ENCODE data around the gene PIK3CG.

PIK3CG gene

DNA sequence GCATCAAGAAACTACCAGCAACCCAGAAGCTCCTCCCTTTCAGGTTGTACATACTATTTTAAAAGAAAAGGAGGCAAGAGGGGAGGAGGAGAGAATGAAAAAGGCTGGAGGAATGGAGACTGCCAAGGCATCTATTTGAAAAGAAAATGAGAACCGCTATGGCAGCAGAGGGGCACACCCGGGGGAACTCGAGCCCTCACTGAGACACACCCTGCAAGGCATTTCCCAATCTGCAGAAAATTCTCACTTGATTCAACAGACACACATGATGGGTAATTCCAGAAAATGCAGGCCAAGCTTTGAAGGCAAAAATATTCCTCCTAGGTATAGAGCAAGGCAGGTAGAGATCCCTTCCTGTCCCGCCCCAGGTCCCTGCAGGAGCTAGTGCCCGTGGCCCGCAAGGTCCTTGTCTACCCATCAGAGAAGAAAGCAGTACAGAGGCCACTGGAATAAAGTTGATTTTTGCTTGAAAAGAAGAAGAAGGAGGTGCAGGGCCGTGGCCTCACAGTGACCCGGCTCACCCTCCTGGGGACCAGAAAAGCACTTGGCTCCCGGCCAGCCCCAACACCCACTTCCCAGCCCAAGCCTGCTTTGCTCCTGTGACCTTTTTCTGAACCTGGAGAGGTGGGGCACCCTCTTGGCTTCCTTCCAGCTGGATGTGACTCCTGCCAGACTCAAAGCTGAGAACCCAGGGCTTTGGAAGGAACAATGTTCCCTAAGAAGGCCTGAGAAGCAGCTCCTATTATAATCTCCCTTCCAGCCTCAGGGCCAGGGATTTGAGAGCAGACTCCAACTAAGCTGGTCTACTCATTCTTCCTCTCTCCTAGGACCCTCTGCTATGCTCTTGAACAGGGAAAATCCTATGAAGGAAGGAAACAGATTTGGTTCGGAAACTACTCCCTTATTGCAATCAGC is 6.2 kb upstream of the PIK3CG start:
- no peak for DNase-seq (ENCODE audit: low spot score)

DNA sequence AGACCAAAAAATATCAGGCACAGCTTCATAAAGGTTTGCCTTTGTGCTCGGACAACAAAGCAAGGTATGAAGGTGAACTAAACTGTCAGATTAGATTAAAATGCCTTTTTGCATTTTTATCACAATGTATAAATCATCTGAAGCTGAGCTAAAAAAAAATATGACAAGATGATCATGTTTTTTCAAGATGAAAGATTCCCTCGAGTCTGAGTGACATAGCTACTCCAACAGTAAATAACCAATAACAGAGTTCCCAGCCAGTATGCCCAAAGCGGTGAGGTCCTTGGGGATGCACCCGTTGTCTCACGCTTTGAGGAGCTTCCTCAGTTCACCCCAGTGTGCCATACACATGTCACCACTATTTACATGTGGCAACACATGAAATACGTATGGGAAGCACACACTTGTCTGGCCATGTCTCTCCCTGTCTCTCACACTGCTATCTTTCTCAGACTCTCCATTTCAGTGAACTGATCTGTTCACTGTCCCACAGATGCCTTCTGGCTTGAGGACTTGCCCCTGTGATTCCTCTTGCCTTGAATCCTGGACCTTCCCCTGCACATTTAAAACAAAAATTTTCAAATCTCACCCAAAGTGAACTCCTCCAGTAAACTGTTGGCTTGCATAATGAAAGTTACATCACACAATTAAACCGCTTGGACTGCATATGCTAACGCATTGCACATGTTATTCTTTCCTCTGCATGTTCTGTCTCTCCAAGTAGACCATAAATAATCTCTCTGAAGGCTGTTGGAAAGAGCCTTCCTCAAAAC is 2.6 kb upstream of the PIK3CG start:
- DNase-seq (ENCODE audit: low spot score): no peak

DNA sequence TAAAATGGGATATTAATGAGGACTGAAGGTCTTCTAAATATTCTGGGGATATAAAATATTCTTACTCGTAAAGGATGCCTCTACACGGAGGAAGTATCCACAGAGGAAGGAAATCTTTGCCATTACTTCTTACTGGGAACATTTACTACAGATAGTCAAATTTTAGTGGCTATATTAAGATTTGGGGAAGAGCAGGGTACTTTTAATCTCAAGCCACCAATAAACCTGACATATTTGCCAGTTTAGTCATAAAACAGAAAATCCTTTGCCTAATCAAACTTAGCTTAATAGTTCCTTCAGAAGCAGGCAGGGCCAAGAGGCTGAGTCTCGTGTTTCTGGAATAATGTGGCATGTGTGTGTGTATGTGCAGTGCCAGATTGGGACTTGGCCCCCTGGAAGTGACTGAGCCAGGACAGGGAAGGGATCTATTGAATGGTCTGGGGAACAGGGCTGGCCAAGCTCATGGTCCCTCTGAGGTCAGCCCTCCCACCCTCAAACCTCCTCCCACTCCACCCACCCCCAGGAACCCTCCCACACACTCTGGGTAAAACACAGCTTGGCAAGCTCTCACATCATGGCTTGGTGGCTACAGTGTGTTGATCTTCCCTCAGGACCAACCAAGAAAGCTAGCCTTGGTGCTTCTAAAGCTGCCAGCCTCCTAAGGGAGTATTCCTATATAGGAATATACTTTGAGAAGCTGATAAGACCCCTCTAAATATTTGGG is 1.6 kb upstream of the PIK3CG start:
- DNase-seq (ENCODE audit: low spot score): no peak

DNA sequence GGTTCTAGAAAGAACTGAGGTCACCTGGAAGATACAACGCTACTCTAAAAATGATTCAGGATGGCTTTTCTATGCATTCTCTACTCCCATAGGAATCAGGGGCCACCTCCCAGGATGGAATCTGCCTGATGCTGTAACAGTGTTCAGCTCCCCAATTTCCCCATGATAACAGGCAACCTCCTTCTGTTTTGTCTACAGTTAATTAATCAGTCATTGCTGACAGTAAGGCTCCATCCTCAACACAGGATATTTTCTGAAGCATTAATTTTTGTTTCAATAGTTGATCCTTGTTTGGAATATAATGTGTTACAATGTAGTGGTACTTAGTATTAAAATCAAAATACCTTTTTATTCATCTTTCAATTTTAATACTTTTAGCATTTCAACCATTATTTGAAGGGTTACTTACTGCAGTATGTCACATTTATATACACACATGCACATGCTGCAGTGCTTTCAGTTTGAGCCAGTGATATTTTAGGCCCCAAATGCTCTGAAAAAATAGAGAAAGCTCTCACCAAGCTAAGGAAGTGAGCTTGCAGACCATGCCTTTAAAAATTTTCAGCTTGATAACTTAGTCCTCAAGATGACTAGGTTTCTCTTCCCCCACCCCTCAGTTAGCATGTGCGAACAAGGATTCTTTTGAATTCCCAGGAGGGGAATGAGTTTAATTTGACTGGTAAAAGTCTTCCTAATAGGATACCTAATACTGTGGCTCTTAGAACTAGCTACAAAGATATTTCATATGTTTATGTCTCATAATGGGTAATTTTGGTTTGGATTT is 592 bp upstream of the PIK3CG start:
- DNase-seq (ENCODE audit: low spot score): peak; percentile 48

DNA sequence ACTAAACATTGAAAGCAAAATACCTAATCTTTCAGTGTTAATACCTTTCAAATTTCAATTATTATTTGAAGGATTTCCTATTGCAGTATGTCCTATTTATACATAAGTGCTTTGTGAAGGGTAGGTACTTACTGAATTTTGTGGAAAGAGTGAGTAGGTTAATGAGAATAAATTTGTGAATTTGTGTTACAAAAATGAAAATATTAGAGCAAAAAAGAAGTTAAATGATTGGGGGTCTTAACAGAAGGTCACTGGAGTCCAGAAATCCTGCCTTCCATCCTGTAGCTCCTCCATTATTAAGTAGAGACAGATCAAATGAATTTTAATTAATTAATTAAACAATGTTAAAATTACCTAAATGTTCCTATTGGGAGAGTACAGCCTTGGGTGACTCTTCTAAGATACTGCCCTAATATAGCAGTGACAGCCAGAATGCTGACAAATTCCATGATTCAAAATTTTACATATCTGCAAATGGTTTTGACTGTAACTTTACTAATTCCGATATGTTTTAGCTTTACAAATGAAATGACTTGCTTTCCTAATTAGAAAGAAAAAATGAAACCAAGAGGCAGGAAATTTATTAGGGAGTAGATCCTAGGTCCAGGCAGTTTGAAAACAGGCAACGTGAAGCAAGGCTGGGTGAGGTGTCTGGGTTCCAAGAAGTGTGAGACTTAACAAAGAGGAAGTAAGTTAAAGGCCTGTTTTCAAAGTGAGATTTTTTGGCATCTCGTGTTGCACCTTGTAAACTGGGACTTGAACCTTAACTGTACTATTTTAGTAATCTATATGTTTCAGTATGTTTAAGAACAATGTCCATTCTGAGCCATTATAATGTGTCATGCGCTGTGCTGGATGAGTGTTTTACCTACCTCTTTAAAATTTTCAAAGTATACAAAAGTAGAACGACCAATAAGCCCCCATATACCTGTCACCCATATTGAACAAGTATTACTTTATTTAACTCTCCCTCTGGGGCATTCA is 1.5 kb downstream of the PIK3CG start:
- peak; percentile 28 for DNase-seq (ENCODE audit: low spot score)

DNA sequence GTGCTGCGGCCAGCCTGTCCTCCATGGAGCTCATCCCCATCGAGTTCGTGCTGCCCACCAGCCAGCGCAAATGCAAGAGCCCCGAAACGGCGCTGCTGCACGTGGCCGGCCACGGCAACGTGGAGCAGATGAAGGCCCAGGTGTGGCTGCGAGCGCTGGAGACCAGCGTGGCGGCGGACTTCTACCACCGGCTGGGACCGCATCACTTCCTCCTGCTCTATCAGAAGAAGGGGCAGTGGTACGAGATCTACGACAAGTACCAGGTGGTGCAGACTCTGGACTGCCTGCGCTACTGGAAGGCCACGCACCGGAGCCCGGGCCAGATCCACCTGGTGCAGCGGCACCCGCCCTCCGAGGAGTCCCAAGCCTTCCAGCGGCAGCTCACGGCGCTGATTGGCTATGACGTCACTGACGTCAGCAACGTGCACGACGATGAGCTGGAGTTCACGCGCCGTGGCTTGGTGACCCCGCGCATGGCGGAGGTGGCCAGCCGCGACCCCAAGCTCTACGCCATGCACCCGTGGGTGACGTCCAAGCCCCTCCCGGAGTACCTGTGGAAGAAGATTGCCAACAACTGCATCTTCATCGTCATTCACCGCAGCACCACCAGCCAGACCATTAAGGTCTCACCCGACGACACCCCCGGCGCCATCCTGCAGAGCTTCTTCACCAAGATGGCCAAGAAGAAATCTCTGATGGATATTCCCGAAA is 2.7 kb downstream of the PIK3CG start:
- no peak for DNase-seq (ENCODE audit: low spot score)

DNA sequence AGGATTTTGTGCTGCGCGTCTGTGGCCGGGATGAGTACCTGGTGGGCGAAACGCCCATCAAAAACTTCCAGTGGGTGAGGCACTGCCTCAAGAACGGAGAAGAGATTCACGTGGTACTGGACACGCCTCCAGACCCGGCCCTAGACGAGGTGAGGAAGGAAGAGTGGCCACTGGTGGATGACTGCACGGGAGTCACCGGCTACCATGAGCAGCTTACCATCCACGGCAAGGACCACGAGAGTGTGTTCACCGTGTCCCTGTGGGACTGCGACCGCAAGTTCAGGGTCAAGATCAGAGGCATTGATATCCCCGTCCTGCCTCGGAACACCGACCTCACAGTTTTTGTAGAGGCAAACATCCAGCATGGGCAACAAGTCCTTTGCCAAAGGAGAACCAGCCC is 3.3 kb downstream of the PIK3CG start:
- no peak for DNase-seq (ENCODE audit: low spot score)

DNA sequence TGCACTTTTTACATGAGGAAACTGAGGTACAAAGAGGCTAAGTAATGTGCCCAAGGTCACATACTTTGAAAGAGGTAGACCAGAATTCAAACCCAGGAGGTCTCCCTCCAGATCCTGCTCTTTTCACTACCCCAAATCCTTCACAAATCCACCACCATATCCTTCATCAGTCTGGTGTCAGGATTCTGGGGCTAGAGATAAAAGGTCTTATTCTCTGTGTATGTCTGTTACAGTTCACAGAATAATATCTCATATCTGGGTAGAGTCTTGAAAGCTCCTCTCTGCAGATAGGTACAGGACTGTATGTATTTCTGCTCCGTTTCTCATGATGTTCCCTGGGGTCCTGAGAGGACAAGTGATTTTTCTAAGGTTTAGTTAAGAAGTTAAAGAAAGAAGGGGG is 4.9 kb downstream of the PIK3CG start:
- no peak for DNase-seq (ENCODE audit: low spot score)

DNA sequence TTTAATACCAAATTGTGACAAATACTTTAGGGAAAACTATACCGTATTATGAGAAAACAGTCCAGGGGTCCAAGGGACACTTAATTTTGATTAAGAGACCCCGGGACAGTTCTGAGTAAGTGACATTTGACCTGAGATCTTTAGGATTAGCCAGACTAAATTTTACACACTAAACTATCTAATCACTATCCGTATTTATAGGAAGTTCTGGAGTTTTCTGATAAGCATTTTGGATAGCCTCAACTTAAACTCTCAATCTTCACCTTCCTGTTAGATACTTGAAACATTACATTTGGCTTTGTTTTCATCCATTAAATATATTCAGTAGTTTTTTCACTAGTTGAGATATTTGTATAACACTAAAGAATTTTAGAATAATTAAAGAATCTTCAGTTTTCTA is 5.4 kb downstream of the PIK3CG start:
- no peak for DNase-seq (ENCODE audit: low spot score)

DNA sequence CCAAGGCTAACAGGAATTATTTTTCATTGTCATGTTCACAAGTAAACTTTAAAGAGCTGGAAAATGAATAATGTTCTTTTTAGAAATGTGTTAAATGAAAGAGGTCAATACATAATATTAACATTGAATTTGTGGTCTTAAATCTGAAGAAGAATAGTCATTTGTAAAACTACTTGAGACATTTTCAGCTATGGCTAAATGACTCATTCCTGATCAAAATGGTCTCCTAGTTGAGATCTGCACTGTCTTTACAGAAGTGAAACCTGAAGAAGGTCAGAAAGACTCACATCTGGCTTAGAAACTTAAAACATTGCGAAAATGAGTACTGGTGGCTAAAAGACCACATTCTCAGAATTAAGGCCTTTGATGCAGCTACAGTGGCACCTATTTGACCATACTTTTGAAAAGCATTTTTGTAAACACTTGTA is 5.9 kb downstream of the PIK3CG start:
- DNase-seq (ENCODE audit: low spot score): peak; percentile 35

DNA sequence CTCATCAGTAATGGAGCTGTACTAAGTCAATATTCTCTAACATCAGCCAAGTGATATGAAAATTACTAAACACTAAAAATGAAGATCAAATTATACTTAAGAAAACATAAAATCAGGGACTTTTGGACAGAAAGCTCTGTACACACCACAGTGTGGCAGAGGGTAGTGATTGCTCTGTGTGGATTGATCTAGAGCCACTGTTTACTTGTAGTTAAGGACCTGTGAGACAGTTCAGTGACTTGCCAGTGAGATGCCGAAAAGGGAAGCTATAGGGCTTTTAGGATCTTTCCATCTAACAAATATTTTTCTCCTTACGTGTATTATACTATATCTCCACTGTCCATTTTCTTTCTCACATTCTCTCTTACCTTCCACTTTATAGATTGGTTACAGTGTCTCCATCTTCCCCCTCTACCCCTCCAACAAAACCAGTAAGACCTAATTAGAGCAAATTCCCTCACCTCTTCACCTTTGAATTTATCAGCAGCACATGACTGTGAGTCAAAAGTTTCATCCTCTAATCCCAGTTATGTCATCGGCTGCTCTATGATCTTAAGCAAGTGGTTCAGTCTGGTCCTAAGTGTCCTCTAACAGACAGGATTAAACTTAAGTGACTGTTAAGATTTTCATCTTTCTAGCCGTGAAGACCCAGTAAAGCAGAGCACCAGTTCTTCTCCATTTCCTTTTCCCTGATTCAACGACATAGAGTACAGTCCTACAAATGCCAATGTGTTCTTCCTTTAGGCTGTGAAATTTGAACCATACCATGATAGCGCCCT is 6.9 kb downstream of the PIK3CG start:
- DNase-seq (ENCODE audit: low spot score): no peak

DNA sequence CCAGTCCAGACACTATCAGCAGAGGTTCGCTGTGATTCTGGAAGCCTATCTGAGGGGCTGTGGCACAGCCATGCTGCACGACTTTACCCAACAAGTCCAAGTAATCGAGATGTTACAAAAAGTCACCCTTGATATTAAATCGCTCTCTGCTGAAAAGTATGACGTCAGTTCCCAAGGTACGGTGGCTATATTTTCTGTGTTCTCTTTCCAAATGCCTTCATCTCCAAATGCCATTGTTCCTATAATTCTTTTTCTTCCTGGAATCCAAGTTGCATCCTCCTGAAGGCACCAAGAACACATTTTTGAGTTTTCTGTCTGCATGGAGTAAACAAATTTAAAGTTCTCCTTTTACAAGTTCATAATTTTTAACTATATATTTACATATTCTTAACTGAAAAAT is 7.7 kb downstream of the PIK3CG start:
- DNase-seq (ENCODE audit: low spot score): no peak

DNA sequence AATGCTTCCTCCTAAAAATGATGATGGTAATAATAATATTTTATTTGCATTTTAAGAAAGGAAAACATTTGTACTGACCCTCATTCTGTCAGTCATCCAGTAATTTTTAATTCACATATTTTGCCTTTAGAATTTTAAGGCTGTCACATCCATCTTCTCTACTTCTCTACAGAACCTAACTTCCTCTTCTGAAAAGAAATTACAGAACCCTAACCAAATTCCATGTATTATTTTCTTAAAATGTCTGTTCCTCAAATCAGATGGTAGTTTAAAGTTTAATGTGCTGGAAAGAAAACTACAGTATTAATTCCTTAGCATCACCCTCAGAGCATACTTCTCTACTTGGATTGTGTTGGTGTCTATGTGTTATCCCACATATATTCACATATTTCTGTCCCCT is 9.0 kb downstream of the PIK3CG start:
- no peak for DNase-seq (ENCODE audit: low spot score)

DNA sequence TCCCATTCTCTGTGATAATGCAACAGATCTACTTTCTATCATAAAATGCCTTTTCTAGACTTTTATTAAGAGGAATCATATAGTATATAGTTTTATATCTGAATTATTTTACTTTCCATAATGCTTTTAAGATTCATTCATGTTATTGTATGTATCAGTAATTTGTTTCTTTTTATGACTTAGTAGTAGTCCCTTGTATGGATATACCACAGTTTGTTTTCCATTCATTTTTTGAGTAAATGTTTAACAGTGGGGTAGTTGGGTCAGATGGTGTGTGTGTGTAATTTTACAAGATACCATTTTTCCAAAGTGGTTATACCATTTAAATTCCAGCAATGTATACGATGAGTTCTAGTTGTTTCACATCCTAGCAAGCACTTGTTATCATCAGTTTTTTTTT is 10.4 kb downstream of the PIK3CG start:
- no peak for DNase-seq (ENCODE audit: low spot score)

DNA sequence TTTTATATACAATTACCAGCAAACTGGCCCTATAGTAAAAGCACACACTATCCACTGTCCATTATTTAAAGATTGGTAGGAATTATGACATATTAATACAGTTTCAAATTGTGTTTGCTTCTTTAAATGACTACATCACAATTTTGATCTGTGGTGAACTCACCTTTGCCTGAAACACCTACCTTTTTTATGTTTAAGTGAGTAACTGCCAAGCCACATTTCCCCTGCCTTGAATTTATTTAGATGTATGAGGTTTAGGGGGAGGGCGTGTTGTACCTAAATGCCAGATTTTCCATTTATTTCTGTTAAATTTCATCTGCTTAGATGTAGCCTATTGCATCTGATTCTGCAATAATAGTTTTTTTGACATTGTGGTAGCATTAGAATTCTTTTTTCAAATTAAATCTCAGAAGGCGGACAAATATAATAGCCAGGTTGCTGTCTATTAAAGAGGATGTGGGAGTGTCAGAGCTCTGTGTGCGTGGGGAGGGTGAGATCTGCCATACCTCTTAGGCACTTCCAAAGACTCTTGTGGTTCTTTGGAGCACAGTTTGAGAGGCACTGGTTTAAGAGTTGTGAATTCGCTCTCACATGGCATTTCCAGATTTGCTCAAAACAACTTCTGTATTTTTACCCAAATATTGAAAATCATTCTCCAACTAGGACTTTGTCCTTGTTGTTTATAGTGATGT is 13.8 kb downstream of the PIK3CG start:
- DNase-seq (ENCODE audit: low spot score): no peak

DNA sequence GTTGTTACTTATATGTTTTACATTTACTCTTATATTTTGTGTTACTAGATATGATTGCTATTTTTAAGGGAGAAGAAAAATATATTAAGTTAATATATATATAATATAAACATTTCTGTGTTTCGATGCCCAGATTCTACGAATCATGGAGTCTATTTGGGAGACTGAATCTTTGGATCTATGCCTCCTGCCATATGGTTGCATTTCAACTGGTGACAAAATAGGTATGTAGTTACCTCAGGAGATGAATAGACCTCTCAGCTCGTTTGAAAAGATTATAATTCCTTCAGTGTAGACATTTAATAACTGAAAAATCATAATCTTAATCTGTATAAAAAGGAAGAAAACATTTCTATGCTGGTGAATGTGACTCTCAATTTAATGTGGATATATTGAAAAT is 16.9 kb downstream of the PIK3CG start:
- no peak for DNase-seq (ENCODE audit: low spot score)

DNA sequence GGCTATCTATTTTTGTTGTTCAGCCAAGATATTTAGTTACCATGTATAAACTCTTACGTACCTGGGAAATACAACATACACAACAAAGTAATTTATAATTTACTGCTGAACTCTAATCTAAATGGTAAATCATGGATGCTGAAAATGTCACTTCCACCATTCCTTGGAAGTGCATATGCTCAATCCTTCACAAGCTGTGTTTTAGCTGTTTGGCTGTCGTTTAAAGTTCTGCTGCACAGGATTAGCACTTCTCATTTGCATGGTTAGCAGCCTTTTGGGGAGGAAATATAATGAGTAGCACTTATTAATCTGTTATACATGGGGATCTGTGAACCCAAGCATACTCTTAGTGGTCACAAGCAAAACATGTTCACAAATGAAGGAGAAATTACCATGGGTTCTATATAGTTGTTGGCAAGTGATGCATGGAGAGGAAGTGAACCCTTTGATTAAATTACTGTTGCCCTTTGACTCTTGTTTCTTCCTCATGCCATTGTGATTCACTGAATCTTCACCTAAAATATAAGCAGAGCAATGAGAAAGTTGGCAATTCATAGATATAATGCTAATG is 18.5 kb downstream of the PIK3CG start:
- DNase-seq (ENCODE audit: low spot score): peak; percentile 62

DNA sequence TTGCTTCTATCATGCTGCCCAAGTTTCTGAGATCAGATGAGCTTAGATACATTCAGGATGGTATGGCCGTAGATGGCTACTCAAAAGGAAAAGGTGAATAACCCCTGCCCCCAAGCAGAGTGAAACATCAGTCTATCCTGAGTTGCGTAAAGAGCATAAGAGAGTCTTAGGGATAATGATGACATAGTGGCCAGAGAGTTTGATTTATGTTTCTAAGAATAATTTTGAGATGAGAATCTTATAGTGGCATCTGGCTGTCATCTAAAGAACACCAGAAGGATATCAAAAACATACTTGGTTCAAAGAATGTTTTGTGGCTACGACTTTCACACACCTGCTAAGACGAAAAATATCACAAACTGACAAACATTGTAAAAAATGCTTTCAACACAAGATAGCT is 20.6 kb downstream of the PIK3CG start:
- DNase-seq (ENCODE audit: low spot score): no peak

Measured in germinal center (tissue), 1 donor.